Activated naive CD8-positive, alpha-beta T cell treated with anti-CD3 and anti-CD28 coated beads, Interleukin-2, amount 50 U/mL, for 24 hours (primary cell): ENCODE measurements around the gene METTL23.
"Not testable (repeated sequence)": the region's sequence is repeated elsewhere in the genome, so short reads cannot be mapped to it uniquely, and the experiment has no call there.

Source experiments
- ATAC-seq: fragments of 150-1000 bp; cut with Tn5 transposase; one replicate; pipeline ENCODE4 v1.10.0; 2021
- DNase-seq: peaks from one replicate; pipeline ENCODE4 v3.0.0; 2021
- H3K27ac Mint-ChIP-seq: one replicate; pipeline ENCODE4 v1.8.0; 2021; ENCODE audit warnings: mild to moderate bottlenecking, mixed read lengths
- H3K27me3 Mint-ChIP-seq: one replicate; pipeline ENCODE4 v1.8.0; 2021; ENCODE audit warnings: mixed read lengths
- H3K36me3 Mint-ChIP-seq: one replicate; pipeline ENCODE4 v1.8.0; 2021; ENCODE audit warnings: low read depth, mixed read lengths
- H3K4me1 Mint-ChIP-seq: one replicate; pipeline ENCODE4 v1.8.0; 2021; ENCODE audit warnings: mixed read lengths
- H3K4me3 Mint-ChIP-seq: one replicate; pipeline ENCODE4 v1.8.0; 2021; ENCODE audit warnings: mild to moderate bottlenecking, moderate library complexity, mixed read lengths
- H3K9me3 Mint-ChIP-seq: one replicate; pipeline ENCODE4 v1.8.0; 2021; ENCODE audit warnings: mixed read lengths

METTL23 gene

DNA sequence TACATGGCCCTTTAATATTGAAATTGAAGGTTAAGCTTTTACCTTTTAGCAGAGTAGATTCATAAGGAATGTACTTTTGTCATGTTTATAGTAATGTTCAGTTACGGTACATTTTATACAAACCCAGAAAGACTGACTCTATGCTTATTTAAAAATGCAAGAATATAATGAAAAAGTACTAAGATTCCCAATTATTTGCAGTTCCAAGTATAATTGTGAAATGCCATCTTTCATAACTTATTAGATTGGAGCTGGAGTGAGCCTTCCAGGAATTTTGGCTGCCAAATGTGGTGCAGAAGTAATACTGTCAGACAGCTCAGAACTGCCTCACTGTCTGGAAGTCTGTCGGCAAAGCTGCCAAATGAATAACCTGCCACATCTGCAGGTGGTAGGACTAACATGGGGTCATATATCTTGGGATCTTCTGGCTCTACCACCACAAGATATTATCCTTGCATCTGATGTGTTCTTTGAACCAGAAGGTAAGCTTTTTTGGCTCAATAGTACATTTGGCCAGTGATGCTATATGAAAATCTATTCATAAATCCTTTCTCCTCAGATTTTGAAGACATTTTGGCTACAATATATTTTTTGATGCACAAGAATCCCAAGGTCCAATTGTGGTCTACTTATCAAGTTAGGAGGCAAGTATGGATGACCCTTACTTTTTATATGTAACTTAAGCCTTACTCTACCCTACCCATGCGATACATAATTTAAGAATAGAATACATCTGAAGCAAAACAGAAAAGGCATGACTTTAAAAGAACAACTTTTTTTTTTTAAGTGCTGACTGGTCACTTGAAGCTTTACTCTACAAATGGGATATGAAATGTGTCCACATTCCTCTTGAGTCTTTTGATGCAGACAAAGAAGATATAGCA lies 6.3 kb downstream of the METTL23 start:
- no peaks in the 10 kb centered on the region for H3K27me3 Mint-ChIP-seq
- H3K4me3 Mint-ChIP-seq: peak overlapping the region; percentile 98
- peaks cover 63% of the 10 kb centered on the region for H3K36me3 Mint-ChIP-seq
- no peak for ATAC-seq
- peak overlapping the region; percentile 98 for H3K27ac Mint-ChIP-seq
- peaks cover 59% of the 10 kb centered on the region for H3K4me1 Mint-ChIP-seq
- no peak for DNase-seq
- no peaks in the 10 kb centered on the region for H3K9me3 Mint-ChIP-seq

GRCh38 chr17:76733618-76733957 lies 6.9 kb downstream of the METTL23 start:
- ATAC-seq (no peak), DNase-seq (no peak)
- Mint-ChIP-seq H3K9me3 (no peaks in the 10 kb centered on the region), H3K27me3 (no peaks in the 10 kb centered on the region), H3K4me1 (peaks cover 59% of the 10 kb centered on the region), H3K36me3 (peaks cover 63% of the 10 kb centered on the region), H3K27ac (peak overlapping the region; percentile 98), H3K4me3 (peak overlapping the region; percentile 98)

GRCh38 chr17:76734080-76734840 lies 7.6 kb downstream of the METTL23 start:
- peaks cover 63% of the 10 kb centered on the region for H3K36me3 Mint-ChIP-seq

DNA sequence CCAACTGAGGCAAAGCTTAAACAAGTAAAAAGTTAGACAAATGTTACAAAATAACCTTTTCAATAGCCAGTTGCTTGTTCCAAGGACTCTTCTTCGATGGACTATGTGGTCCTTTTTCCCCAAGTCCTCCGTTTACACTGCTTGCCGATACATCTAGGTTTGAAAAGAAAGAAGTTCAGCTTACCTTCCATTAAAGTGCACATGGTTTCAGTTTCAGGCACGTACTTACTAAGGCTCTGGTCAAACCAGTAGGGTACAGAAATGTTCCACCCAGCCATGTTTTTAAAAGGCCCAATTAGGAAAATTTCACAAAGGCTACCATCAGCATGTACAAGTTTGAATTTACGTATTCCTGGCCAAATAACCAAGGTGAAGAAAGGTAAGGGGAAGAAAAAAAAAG lies 8.4 kb downstream of the METTL23 start:
- H3K9me3 Mint-ChIP-seq: no peaks in the 10 kb centered on the region

More at GRCh38 chr17:76734080-76734840, 7.6 kb downstream of the METTL23 start:
- H3K4me3 Mint-ChIP-seq: peak overlapping the region; percentile 98
- DNase-seq (no peak), ATAC-seq (no peak)
- H3K27ac Mint-ChIP-seq: peak overlapping the region; percentile 98
- peaks cover 60% of the 10 kb centered on the region for H3K4me1 Mint-ChIP-seq
- no peaks in the 10 kb centered on the region for H3K9me3 Mint-ChIP-seq
- H3K27me3 Mint-ChIP-seq: no peaks in the 10 kb centered on the region

GRCh38 chr17:76735586-76736348 lies 9.1 kb downstream of the METTL23 start:
- ATAC-seq (no peak), DNase-seq (no peak)
- peaks cover 52% of the 10 kb centered on the region for H3K36me3 Mint-ChIP-seq
- H3K27me3 Mint-ChIP-seq: no peaks in the 10 kb centered on the region
- H3K27ac Mint-ChIP-seq: peak overlapping the region; percentile 98
- peak overlapping the region; percentile 98 for H3K4me3 Mint-ChIP-seq
- no peaks in the 10 kb centered on the region for H3K9me3 Mint-ChIP-seq
- peaks cover 60% of the 10 kb centered on the region for H3K4me1 Mint-ChIP-seq

More for the DNA sequence above, 8.4 kb downstream of the METTL23 start:
- Mint-ChIP-seq H3K27ac (peak overlapping the region; percentile 98), H3K4me1 (peaks cover 59% of the 10 kb centered on the region), H3K27me3 (no peaks in the 10 kb centered on the region), H3K36me3 (peaks cover 58% of the 10 kb centered on the region), H3K4me3 (peak overlapping the region; percentile 98)
- no peak for DNase-seq
- no peak for ATAC-seq

- Mint-ChIP-seq H3K4me3 (peak overlapping the region; percentile 98), H3K27me3 (no peaks in the 10 kb centered on the region), H3K4me1 (peaks cover 58% of the 10 kb centered on the region), H3K27ac (peak overlapping the region; percentile 99), H3K36me3 (peaks cover 48% of the 10 kb centered on the region), H3K9me3 (no peaks in the 10 kb centered on the region)
- ATAC-seq (peak; percentile 3), DNase-seq (peak; percentile 67)
These were observed 9.9 kb downstream of the METTL23 start for GRCh38 chr17:76736349-76737081.

DNA sequence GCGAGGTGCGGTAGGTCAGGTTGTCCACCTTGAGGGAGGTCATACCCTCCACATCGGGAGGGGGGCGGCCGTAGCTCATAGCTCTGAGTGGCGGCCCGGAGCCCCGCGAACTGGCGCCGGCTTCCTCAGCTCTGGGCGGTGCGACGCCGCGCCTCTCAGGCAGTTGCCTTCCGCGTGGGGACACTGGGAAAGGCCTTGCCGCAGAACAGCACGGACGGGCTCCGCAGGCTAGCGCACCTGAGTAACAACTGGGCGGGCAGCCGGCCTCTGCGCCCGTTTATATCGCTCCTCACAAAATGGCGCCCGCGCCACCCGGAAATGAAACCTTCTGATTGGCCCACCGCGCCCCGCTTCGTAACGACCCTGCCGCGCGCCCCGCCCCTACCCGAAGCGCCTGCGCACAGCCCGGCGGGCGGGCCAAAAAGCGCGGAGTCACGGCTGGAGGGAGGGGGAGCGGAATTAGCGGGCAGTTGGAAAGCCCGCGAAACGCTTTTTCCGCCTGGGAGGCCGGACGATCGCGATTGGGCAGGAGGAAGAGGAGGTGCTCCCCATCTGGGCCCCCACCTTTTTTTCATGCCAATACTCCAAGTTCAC lies 10.5 kb downstream of the METTL23 start, which contains the start of gene SRSF2:
TSS of gene SRSF2 (minus strand) at position 250 of the 594 bp plus-strand sequence. CDS start at position 79, 171 bp downstream.
- H3K27ac Mint-ChIP-seq: peak within 1 kb of the TSS; percentile 99
- no peaks in the 10 kb centered on the region for H3K9me3 Mint-ChIP-seq
- no peaks in the 10 kb centered on the region for H3K27me3 Mint-ChIP-seq
- H3K4me1 Mint-ChIP-seq: peaks cover 52% of the 10 kb centered on the region
- peaks cover 48% of the 10 kb centered on the region for H3K36me3 Mint-ChIP-seq
- H3K4me3 Mint-ChIP-seq: peak within 1 kb of the TSS; percentile 98
- ATAC-seq: peak; percentile 69
- DNase-seq: peak; percentile 98

DNA sequence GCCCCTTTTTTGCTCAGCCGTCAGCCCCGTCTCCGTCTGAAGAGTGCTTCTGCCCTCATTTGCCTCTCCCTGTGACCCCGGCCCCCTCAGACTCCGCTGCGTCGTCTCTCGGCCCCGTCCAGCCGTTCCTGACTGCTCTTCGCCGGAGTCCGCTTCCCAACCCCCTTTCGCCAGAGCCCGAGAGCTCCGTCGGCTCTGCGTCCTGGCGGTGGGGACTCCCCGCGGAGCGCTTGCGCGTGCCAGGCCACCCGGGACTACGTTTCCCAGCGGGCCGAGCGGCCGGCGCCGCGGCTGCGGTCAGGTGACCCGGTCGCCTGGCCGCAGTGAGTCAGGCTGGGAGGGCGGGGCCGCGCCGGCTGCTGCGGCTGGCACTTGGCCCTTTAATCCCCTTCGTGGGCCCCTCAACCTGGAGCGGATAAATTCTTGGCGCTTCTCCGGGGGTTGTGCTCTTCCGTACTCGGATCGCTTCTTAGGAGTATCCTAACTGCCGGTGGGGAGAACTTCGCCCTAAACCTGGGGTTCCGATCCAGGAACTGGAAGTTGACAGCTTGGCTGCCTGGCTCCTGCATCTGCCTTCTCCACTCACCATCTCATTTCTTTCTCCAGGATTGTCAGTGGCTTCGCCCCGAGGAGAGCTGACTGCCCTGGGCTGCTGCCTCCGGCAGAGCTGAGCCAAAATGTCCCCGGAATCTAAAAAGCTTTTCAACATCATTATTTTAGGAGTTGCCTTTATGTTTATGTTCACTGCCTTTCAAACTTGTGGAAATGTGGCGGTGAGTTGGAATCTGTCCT lies 11.2 kb downstream of the METTL23 start, which contains the start of gene MFSD11:
TSS of gene MFSD11 (plus strand) at position 444 of the 792 bp plus-strand sequence. CDS start at position 678, 234 bp downstream.
- Mint-ChIP-seq H3K4me3 (peak within 1 kb of the TSS; percentile 98), H3K36me3 (peaks cover 46% of the 10 kb centered on the region), H3K27ac (peak within 1 kb of the TSS; percentile 99), H3K4me1 (peaks cover 49% of the 10 kb centered on the region), H3K9me3 (no peaks in the 10 kb centered on the region), H3K27me3 (no peaks in the 10 kb centered on the region)
- ATAC-seq (peak; percentile 68), DNase-seq (peak; percentile 93)

- H3K27me3 Mint-ChIP-seq: no peaks in the 10 kb centered on the region
- ATAC-seq (no peak), DNase-seq (no peak)
- peak overlapping the region; percentile 99 for H3K27ac Mint-ChIP-seq
- peaks cover 40% of the 10 kb centered on the region for H3K36me3 Mint-ChIP-seq
- H3K4me3 Mint-ChIP-seq: peak overlapping the region; percentile 98
- H3K4me1 Mint-ChIP-seq: peaks cover 45% of the 10 kb centered on the region
- H3K9me3 Mint-ChIP-seq: no peaks in the 10 kb centered on the region
These were observed 11.8 kb downstream of the METTL23 start for GRCh38 chr17:76738468-76738850.

DNA sequence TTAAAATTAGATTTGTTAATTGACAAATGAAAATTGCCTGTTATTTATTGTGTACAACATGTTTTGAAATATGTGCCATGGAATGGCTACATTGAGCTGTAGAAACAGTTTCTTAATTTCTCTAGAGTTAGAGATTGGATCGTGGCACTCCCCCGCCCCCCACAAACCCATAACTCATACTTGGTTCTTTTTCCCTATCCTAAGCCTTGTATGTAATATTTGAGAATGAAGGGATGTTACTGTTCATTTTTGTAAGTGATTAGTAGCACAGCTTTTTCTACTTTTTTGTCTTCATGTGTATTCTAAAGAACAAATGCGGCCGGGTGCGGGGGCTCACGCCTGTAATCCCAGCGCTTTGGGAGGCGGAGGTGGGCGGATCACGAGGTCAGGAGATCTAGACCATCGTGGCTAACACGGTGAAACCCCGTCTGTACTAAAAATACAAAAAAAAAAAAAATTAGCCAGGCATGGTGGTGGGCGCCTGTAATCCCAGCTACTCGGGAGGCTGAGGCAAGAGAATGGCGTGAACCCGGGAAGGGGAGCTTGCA lies 13.0 kb downstream of the METTL23 start:
- peaks cover 34% of the 10 kb centered on the region for H3K36me3 Mint-ChIP-seq
- H3K9me3 Mint-ChIP-seq, H3K27me3 Mint-ChIP-seq, H3K4me3 Mint-ChIP-seq, H3K27ac Mint-ChIP-seq, DNase-seq, ATAC-seq: not testable (repeated sequence)
- peaks cover 35% of the 10 kb centered on the region for H3K4me1 Mint-ChIP-seq

DNA sequence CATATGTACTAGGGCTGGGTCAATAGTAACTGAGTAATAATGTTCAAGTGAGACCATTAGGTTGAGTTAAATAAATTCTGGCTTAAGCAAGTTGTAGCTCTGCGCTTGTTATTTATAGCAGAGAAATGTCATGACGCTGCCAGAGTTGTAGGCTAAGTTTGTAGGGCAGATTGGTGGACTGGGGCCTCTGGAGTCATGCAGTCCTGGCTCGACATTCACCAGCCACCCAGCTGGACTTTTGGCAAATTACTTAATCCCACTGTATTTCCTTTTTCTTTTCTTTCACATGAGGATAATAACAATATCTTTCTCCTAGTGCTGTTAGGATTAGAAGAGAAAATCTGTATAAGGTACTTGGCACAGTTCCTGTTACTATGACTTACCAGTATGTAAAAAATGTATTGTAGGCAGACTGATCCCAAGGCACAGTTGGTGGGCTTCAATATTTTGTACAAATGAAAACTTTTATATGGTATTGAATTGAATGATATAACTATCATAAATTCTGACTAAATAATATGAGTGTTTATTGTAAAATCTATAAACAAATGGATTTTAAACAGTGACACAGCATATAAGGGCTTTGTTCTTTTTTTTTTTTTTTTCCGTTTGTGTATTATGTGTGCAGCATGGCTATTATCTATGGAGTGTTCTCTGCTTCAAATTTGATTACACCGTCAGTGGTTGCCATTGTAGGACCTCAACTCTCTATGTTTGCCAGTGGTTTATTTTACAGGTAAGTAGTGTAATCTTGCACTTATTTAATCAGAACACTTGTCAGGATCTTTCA lies 13.9 kb downstream of the METTL23 start:
- DNase-seq (no peak), ATAC-seq (no peak)
- Mint-ChIP-seq H3K4me1 (peaks cover 31% of the 10 kb centered on the region), H3K4me3 (no peak overlapping the region), H3K27me3 (no peaks in the 10 kb centered on the region), H3K36me3 (peaks cover 34% of the 10 kb centered on the region), H3K27ac (no peak overlapping the region), H3K9me3 (no peaks in the 10 kb centered on the region)

DNA sequence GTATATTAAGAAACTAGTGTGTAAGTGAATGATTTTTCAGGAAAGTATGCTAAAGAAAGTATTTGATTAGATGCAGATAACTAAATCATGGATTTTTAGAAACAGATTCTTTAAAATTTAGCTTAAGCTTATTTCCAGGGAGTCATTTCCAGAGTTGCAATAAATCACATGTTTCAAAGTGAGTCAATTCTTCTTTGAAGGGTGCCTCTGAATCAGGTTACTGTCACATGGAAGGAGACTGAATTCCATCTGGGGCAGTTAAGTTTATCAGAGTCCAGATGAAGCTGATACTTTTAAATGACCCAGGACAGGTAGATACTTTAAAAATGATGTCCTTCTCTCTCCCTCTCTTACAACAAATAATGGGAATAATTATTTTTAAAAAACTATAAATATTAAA lies 16.3 kb downstream of the METTL23 start:
- no peak for DNase-seq
- Mint-ChIP-seq H3K36me3 (peaks cover 35% of the 10 kb centered on the region), H3K27me3 (no peaks in the 10 kb centered on the region), H3K4me3 (no peak overlapping the region), H3K9me3 (no peaks in the 10 kb centered on the region), H3K4me1 (peaks cover 33% of the 10 kb centered on the region), H3K27ac (no peak overlapping the region)
- ATAC-seq: no peak
